Measurements from ENCODE around the gene NDEL1. TPM values are rescaled to one million over a fixed set of nuclear protein-coding genes. Genes with fewer than 3 reads are reported as not detected.

Gene NDEL1
- total and polyA plus RNA-seq, 9 of the 15 experiments (the other 6 are each of a cell fraction or from before 2014, with no cell fraction given): 0.86 to 30.5 (median 22.7) TPM

- intact Hi-C loops (cut with micrococcal nuclease) (no loop called here), in situ Hi-C loops (cut with MboI) (no loop called here)
- Histone ChIP-seq H3K9ac (ENCODE audit: insufficient read depth in 1 of 2, low read depth in 2 of 2, low read length in 2 of 2) (no peak overlapping the region), H3K4me3 (no peak overlapping the region), H4K20me1 (replicated peaks; ENCODE audit: control insufficient read depth, insufficient read depth, low read length) (0 out of 2 replicates have a peak, but pooled peaks cover 4% of the 10 kb centered on the region), H3K79me2 (ENCODE audit: control insufficient read depth, insufficient read depth, low read length) (no peaks in the 10 kb centered on the region), H3K27me3 (ENCODE audit: control insufficient read depth in 2 of 2, insufficient read depth in 2 of 2, low read length in 2 of 2) (no peaks in the 10 kb centered on the region), H3K27ac (ENCODE audit: extremely low read depth, low read depth, low read length) (no peak overlapping the region), H3K36me3 (ENCODE audit: control insufficient read depth, insufficient read depth, low read length) (peaks cover 62% of the 10 kb centered on the region; the same call in 2 of the 3 replicates), H3K9me3 (replicated peaks; ENCODE audit: control insufficient read depth, insufficient read depth, low read depth, low read length) (no peaks in the 10 kb centered on the region), H3K4me1 (replicated peaks in 1 of 2; ENCODE audit: control insufficient read depth in 2 of 2, insufficient read depth in 2 of 2, low read length in 2 of 2) (peaks cover 0 to 3% of the 10 kb centered on the region in 2 experiments; a peak in 2 of 5 replicates), H3K9me1 (ENCODE audit: control insufficient read depth, insufficient read depth, low read length) (no peaks in the 10 kb centered on the region), H3K4me2 (ENCODE audit: insufficient read depth, low read length) (no peak overlapping the region), H2AFZ (ENCODE audit: low read depth, low read length) (no peak overlapping the region)
- WGBS (ENCODE audit: insufficient coverage, low coverage, missing lambda C conversion rate): 96% methylated on average over 13 of the region's 20 CpGs
- BruUV-seq (replicated peaks): no TSS peak
- ChIA-PET CTCF (ENCODE audit: low intra/inter-chr PET ratio) (no interaction called here), POLR2A (interaction anchor here (0.6 to 1.5 kb wide), 5 partner anchors 11 to 194 kb away, joined by 3 to 4 read pairs (median 3); no protein-coding TSS in a partner anchor)
- TF ChIP-seq POLR2G (IDR thresholded peaks at IDR 0.05; ENCODE audit: low read depth, low read length) (peak; percentile 48; the same call in 1 of the 2 replicates), RFX7 (CRISPR knock-in tag; IDR thresholded peaks at IDR 0.05) (no peak)
- DNase-seq (ENCODE audit: extremely low read depth in 1 of 4, low spot score in 3 of 4) (no peak), ATAC-seq (no peak), FAIRE-seq (no peak)
These were observed 34.9 kb downstream of the NDEL1 start for GRCh38 chr17:8470447-8471047.

- H3K9ac ChIP-seq (ENCODE audit: insufficient read depth in 1 of 2, low read depth in 2 of 2, low read length in 2 of 2): no peak overlapping the region
- no peaks in the 10 kb centered on the region for H3K4me1 ChIP-seq (replicated peaks in 1 of 2; ENCODE audit: control insufficient read depth in 2 of 2, insufficient read depth in 2 of 2, low read length in 2 of 2)
- H3K4me3 ChIP-seq: no peak overlapping the region
- no TSS peak for BruUV-seq (replicated peaks)
- FAIRE-seq: no peak
- no peak overlapping the region for H3K4me2 ChIP-seq (ENCODE audit: insufficient read depth, low read length)
- ChIA-PET CTCF (ENCODE audit: low intra/inter-chr PET ratio) (no interaction called here), POLR2A (interaction anchor here (0.6 kb wide), 1 partner anchor 21 kb away, joined by 3 read pairs; no protein-coding TSS in a partner anchor)
- ATAC-seq: no peak
- H3K9me1 ChIP-seq (ENCODE audit: control insufficient read depth, insufficient read depth, low read length): no peaks in the 10 kb centered on the region
- intact Hi-C loops (cut with micrococcal nuclease) (no loop called here), in situ Hi-C loops (cut with MboI) (no loop called here)
- H3K27me3 ChIP-seq (ENCODE audit: control insufficient read depth in 2 of 2, insufficient read depth in 2 of 2, low read length in 2 of 2): no peaks in the 10 kb centered on the region
- H4K20me1 ChIP-seq (replicated peaks; ENCODE audit: control insufficient read depth, insufficient read depth, low read length): 0 out of 2 replicates have a peak, but pooled peaks cover 4% of the 10 kb centered on the region
- H3K79me2 ChIP-seq (ENCODE audit: control insufficient read depth, insufficient read depth, low read length): no peaks in the 10 kb centered on the region
- no peaks in the 10 kb centered on the region for H3K9me3 ChIP-seq (replicated peaks; ENCODE audit: control insufficient read depth, insufficient read depth, low read depth, low read length)
- DNase-seq (ENCODE audit: extremely low read depth in 1 of 4, low spot score in 3 of 4): no peak
- 88% methylated on average over 8 of the region's 8 CpGs for WGBS (ENCODE audit: insufficient coverage, low coverage, missing lambda C conversion rate)
- no peak overlapping the region for H2AFZ ChIP-seq (ENCODE audit: low read depth, low read length)
- H3K36me3 ChIP-seq (ENCODE audit: control insufficient read depth, insufficient read depth, low read length): peaks cover 69% of the 10 kb centered on the region; the same call in 2 of the 3 replicates
- H3K27ac ChIP-seq (ENCODE audit: extremely low read depth, low read depth, low read length): no peak overlapping the region
- TF ChIP-seq BRF1 (IDR thresholded peaks at IDR 0.05; ENCODE audit: borderline replicate concordance, extremely low read depth, insufficient read length): no peak
- TF ChIP-seq KAT2B (IDR thresholded peaks at IDR 0.05; ENCODE audit: low read depth, low read length): no peak
- no peak for TF ChIP-seq CC2D1A (IDR thresholded peaks at IDR 0.05)
- TF ChIP-seq GATAD2A (IDR thresholded peaks at IDR 0.05): no peak
- TF ChIP-seq CSDE1 (IDR thresholded peaks at IDR 0.05): no peak
- no peak for TF ChIP-seq MBD1 (CRISPR knock-in tag; IDR thresholded peaks at IDR 0.05)
- TF ChIP-seq MCM5 (IDR thresholded peaks at IDR 0.05; ENCODE audit: low read depth): no peak
- no peak for TF ChIP-seq ARID2 (IDR thresholded peaks at IDR 0.05)
- no peak for TF ChIP-seq LEF1 (IDR thresholded peaks at IDR 0.05)
- no peak for TF ChIP-seq RUNX1 (IDR thresholded peaks at IDR 0.05; ENCODE audit: low read depth)
- TF ChIP-seq BRD4 (IDR thresholded peaks at IDR 0.05): no peak
- TF ChIP-seq ZZZ3 (IDR thresholded peaks at IDR 0.05): no peak
- no peak for TF ChIP-seq ZNF668 (CRISPR knock-in tag; IDR thresholded peaks at IDR 0.05)
- no peak for TF ChIP-seq SRSF1 (IDR thresholded peaks at IDR 0.05; ENCODE audit: low read depth, low read length)
- no peak for TF ChIP-seq PHB2 (IDR thresholded peaks at IDR 0.05; ENCODE audit: low read depth)
- no peak for TF ChIP-seq SIN3B (IDR thresholded peaks at IDR 0.05; ENCODE audit: low read depth)
These were observed 37.0 kb downstream of the NDEL1 start for GRCh38 chr17:8472663-8473062.

Data from K562 (cell line).